Spleen (tissue), 7 donors: Measurements from ENCODE around the gene IFNA7.

Experiments used
- POLR2A ChIP-seq, 3 donors: fragments of 450-650 bp; IDR thresholded peaks; one replicate each; pipeline ENCODE4 v1.5.1; 2017; ENCODE audit warnings: antibody characterized with exemption in 3 of 3, mild to moderate bottlenecking in 1 of 3
- POLR2AphosphoS5 ChIP-seq, 3 donors: sonication (generic); formaldehyde crosslinking; IDR thresholded peaks; one replicate each; pipeline ENCODE4 v1.5.1; 2017; ENCODE audit warnings: antibody characterized with exemption in 3 of 3
- TF ChIP-seq, protein P1 (sequence below), 11 experiments: fragments of 200-600 bp in 7 of 11; fragments of 450-650 bp in 4 of 11; sonication (generic) in 4 of 11; IDR thresholded peaks in 8 of 11; conservative IDR thresholded peaks in 3 of 11; 1 replicate in 7 of 11; 2 replicates in 4 of 11; pipeline versions ENCODE4 v1.4.0 to v1.8.0; 2016 to 2021; ENCODE audit warnings: antibody characterized with exemption in 11 of 11, inconsistent platforms in 4 of 11, mild to moderate bottlenecking in 1 of 11
- donor health status: DM: no; HTN: no; CAD: no; lungs with moderate emphysema.
- donor health status: DM: no; HTN: no; CAD: no.
- donor health status: DM: no; HTN: no; CAD: no.

- TF ChIP-seq, protein P1, sequence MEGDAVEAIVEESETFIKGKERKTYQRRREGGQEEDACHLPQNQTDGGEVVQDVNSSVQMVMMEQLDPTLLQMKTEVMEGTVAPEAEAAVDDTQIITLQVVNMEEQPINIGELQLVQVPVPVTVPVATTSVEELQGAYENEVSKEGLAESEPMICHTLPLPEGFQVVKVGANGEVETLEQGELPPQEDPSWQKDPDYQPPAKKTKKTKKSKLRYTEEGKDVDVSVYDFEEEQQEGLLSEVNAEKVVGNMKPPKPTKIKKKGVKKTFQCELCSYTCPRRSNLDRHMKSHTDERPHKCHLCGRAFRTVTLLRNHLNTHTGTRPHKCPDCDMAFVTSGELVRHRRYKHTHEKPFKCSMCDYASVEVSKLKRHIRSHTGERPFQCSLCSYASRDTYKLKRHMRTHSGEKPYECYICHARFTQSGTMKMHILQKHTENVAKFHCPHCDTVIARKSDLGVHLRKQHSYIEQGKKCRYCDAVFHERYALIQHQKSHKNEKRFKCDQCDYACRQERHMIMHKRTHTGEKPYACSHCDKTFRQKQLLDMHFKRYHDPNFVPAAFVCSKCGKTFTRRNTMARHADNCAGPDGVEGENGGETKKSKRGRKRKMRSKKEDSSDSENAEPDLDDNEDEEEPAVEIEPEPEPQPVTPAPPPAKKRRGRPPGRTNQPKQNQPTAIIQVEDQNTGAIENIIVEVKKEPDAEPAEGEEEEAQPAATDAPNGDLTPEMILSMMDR (IDR thresholded peaks at IDR 0.05 in 8 of 11, conservative IDR thresholded peaks at IDR 0.05 in 3 of 11) = no peak
- TF ChIP-seq POLR2A (IDR thresholded peaks at IDR 0.05) = no peak
- no peak for TF ChIP-seq POLR2AphosphoS5 (IDR thresholded peaks at IDR 0.05)
Observed at GRCh38 chr9:21165516-21165915, 36.5 kb downstream of the IFNA7 start.
